Vagina (tissue), 2 donors: Measurements from ENCODE around the gene DROSHA. TPM values are rescaled to one million over a fixed set of nuclear protein-coding genes. Genes with fewer than 3 reads are reported as not detected.
"Not testable (repeated sequence)": the region's sequence is repeated elsewhere in the genome, so short reads cannot be mapped to it uniquely, and the experiment has no call there.

Experiments
- DNase-seq, 2 donors: peaks; one replicate each; pipeline ENCODE4 v3.0.0-alpha.2; 2017; ENCODE audit errors: extremely low spot score in 2 of 2
- H3K27ac ChIP-seq: fragments of 200-600 bp; sonication (generic); one replicate; pipeline ENCODE4 v1.5.1; 2019
- H3K27me3 ChIP-seq: fragments of 200-600 bp; sonication (generic); one replicate; pipeline ENCODE4 v1.5.1; 2019
- H3K36me3 ChIP-seq, 2 donors: fragments of 200-600 bp; sonication (generic); one replicate each; pipeline ENCODE4 v1.5.1; 2017 to 2019
- H3K4me1 ChIP-seq: fragments of 200-600 bp; sonication (generic); one replicate; pipeline ENCODE4 v1.5.1; 2019
- H3K4me3 ChIP-seq, 2 donors: fragments of 200-600 bp; sonication (generic); 1 replicate in 1 of 2; 2 replicates in 1 of 2; pipeline ENCODE4 v1.5.1; 2016 to 2019
- H3K9me3 ChIP-seq: fragments of 200-600 bp; sonication (generic); one replicate; pipeline ENCODE4 v1.5.1; 2019
- CTCF ChIP-seq, 3 experiments: fragments of 450-650 bp in 2 of 3; fragments of 200-600 bp in 1 of 3; sonication (generic) in 1 of 3; IDR thresholded peaks; one replicate each; pipeline ENCODE4 v1.5.1; 2017 to 2019; ENCODE audit warnings: antibody characterized with exemption in 3 of 3, mild to moderate bottlenecking in 2 of 3, moderate library complexity in 2 of 3
- POLR2A ChIP-seq, 2 donors: fragments of 450-650 bp; IDR thresholded peaks; one replicate each; pipeline ENCODE4 v1.6.1; 2017; ENCODE audit warnings: antibody characterized with exemption in 2 of 2, mild to moderate bottlenecking in 2 of 2, moderate library complexity in 2 of 2
- POLR2AphosphoS5 ChIP-seq, 2 donors: sonication (generic); formaldehyde crosslinking; IDR thresholded peaks; one replicate each; pipeline ENCODE4 v1.9.0; 2017; ENCODE audit warnings: antibody characterized with exemption in 2 of 2, mild to moderate bottlenecking in 2 of 2, low read depth in 1 of 2; ENCODE audit not compliant: insufficient read depth in 1 of 2
- intact Hi-C: fragments of 100-400 bp; cut with DNase I; formaldehyde crosslinking; loops from one replicate; pipeline ENCODE4 v1.15.1; 2023
- total RNA-seq: library from RNA; depleted of rRNA; stranded (reverse); fragments of >200 nt; gene quantifications from one replicate; pipeline ENCODE4 v1.2.3, GENCODE V29; 2016

Gene DROSHA
- total RNA-seq, 1 donor from 2014 or later, result 50.1 TPM

GRCh38 chr5:31556461-31556860 lies 24.6 kb upstream of the DROSHA start:
- H3K4me3 ChIP-seq, result no peak overlapping the region
- H3K9me3 ChIP-seq, result no peaks in the 10 kb centered on the region
- H3K27ac ChIP-seq, result no peak overlapping the region
- intact Hi-C loops, result no loop called here
- H3K36me3 ChIP-seq, result peaks cover 0 to 30% of the 10 kb centered on the region in 2 donors
- DNase-seq, result no peak
- no peaks in the 10 kb centered on the region for H3K27me3 ChIP-seq
- TF ChIP-seq CTCF (IDR thresholded peaks at IDR 0.05), result no peak
- TF ChIP-seq POLR2A (IDR thresholded peaks at IDR 0.05), result no peak
- no peak for TF ChIP-seq POLR2AphosphoS5 (IDR thresholded peaks at IDR 0.05; ENCODE audit: insufficient read depth in 1 of 2, low read depth in 1 of 2)
- no peaks in the 10 kb centered on the region for H3K4me1 ChIP-seq

GRCh38 chr5:31554552-31554951 lies 22.7 kb upstream of the DROSHA start:
- intact Hi-C loops, result no loop called here
- no peak overlapping the region for H3K27ac ChIP-seq
- H3K4me1 ChIP-seq, result no peaks in the 10 kb centered on the region
- peaks cover 0 to 33% of the 10 kb centered on the region in 2 donors for H3K36me3 ChIP-seq
- TF ChIP-seq POLR2A (IDR thresholded peaks at IDR 0.05) (no peak), CTCF (IDR thresholded peaks at IDR 0.05) (no peak), POLR2AphosphoS5 (IDR thresholded peaks at IDR 0.05; ENCODE audit: insufficient read depth in 1 of 2, low read depth in 1 of 2) (no peak)
- no peaks in the 10 kb centered on the region for H3K9me3 ChIP-seq
- DNase-seq, result no peak
- H3K27me3 ChIP-seq, result no peaks in the 10 kb centered on the region
- H3K4me3 ChIP-seq, result no peak overlapping the region

- intact Hi-C loops, result no loop called here
- no peak overlapping the region for H3K4me3 ChIP-seq
- peaks cover 0 to 35% of the 10 kb centered on the region in 2 donors for H3K36me3 ChIP-seq
- DNase-seq, result no peak
- H3K27me3 ChIP-seq, result no peaks in the 10 kb centered on the region
- H3K4me1 ChIP-seq, result no peaks in the 10 kb centered on the region
- H3K9me3 ChIP-seq, result no peaks in the 10 kb centered on the region
- no peak overlapping the region for H3K27ac ChIP-seq
- TF ChIP-seq POLR2A (IDR thresholded peaks at IDR 0.05) (no peak), POLR2AphosphoS5 (IDR thresholded peaks at IDR 0.05; ENCODE audit: insufficient read depth in 1 of 2, low read depth in 1 of 2) (no peak), CTCF (IDR thresholded peaks at IDR 0.05) (no peak)
These were observed 22.0 kb upstream of the DROSHA start for GRCh38 chr5:31553863-31554262.

- TF ChIP-seq POLR2AphosphoS5 (IDR thresholded peaks at IDR 0.05; ENCODE audit: insufficient read depth in 1 of 2, low read depth in 1 of 2) (no peak), CTCF (IDR thresholded peaks at IDR 0.05) (no peak), POLR2A (IDR thresholded peaks at IDR 0.05) (no peak)
- peaks cover 0 to 55% of the 10 kb centered on the region in 2 donors for H3K36me3 ChIP-seq
- no peaks in the 10 kb centered on the region for H3K9me3 ChIP-seq
- H3K27me3 ChIP-seq, result no peaks in the 10 kb centered on the region
- DNase-seq, result no peak
- intact Hi-C loops, result no loop called here
- H3K27ac ChIP-seq, result no peak overlapping the region
- H3K4me3 ChIP-seq, result no peak overlapping the region
- no peaks in the 10 kb centered on the region for H3K4me1 ChIP-seq
These were observed 20.0 kb upstream of the DROSHA start for GRCh38 chr5:31551878-31552277.

GRCh38 chr5:31549114-31549513 lies 17.2 kb upstream of the DROSHA start:
- peaks cover 0 to 59% of the 10 kb centered on the region in 2 donors for H3K36me3 ChIP-seq
- DNase-seq, H3K27me3 ChIP-seq, H3K27ac ChIP-seq, H3K4me1 ChIP-seq, H3K4me3 ChIP-seq, intact Hi-C loops, H3K9me3 ChIP-seq: not testable (repeated sequence)

GRCh38 chr5:31537851-31538250 lies 6.0 kb upstream of the DROSHA start:
- intact Hi-C loops, result no loop called here
- Histone ChIP-seq H3K4me1 (peaks cover 11% of the 10 kb centered on the region), H3K27me3 (no peaks in the 10 kb centered on the region), H3K4me3 (no peak overlapping the region), H3K9me3 (no peaks in the 10 kb centered on the region), H3K36me3 (peaks cover 0 to 67% of the 10 kb centered on the region in 2 donors), H3K27ac (no peak overlapping the region)
- TF ChIP-seq POLR2A (IDR thresholded peaks at IDR 0.05) (no peak), CTCF (IDR thresholded peaks at IDR 0.05) (no peak), POLR2AphosphoS5 (IDR thresholded peaks at IDR 0.05; ENCODE audit: insufficient read depth in 1 of 2, low read depth in 1 of 2) (no peak)
- DNase-seq, result no peak
